GM13976 (cell line): ENCODE results near the gene HLF.

Source experiments
- DNase-seq: peaks from one replicate; pipeline ENCODE4 v3.0.0; 2012; ENCODE audit warnings: low spot score
- in situ Hi-C: fragments of 300-500 bp; cut with MboI; formaldehyde crosslinking; loops from one replicate; pipeline ENCODE4 v1.12.0; 2022; ENCODE audit warnings: low sequenced_read_pairs, mixed read lengths, inconsistent platforms; ENCODE audit not compliant: unreplicated experiment
- TF ChIP-seq, protein P1 (sequence below): IDR thresholded peaks from 2 replicates; pipeline ENCODE4 v1.5.1; 2012; ENCODE audit warnings: borderline replicate concordance, mild to moderate bottlenecking; ENCODE audit not compliant: insufficient read depth; ENCODE audit errors: extremely low read depth, missing control alignments, control extremely low read depth

Gene HLF

DNA sequence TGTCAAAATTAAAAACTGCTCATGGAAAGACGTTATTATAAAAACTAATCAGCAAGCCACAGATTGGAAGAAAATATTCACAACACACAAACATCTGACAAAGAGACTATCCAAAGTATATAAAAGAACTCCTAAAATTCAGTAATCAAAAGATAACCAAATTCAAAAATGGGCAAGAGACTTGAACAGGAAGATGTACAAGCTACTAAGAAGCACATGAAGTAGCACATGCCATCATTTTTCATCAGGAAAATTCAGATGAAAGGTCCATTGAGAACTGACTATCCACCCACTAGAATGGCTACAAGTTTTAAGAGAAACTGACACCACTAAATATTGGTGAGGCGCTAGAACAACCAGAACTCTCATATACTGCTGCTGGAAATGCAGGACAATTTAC lies 3.4 kb upstream of the HLF start:
- DNase-seq, result no peak
- TF ChIP-seq, protein P1, sequence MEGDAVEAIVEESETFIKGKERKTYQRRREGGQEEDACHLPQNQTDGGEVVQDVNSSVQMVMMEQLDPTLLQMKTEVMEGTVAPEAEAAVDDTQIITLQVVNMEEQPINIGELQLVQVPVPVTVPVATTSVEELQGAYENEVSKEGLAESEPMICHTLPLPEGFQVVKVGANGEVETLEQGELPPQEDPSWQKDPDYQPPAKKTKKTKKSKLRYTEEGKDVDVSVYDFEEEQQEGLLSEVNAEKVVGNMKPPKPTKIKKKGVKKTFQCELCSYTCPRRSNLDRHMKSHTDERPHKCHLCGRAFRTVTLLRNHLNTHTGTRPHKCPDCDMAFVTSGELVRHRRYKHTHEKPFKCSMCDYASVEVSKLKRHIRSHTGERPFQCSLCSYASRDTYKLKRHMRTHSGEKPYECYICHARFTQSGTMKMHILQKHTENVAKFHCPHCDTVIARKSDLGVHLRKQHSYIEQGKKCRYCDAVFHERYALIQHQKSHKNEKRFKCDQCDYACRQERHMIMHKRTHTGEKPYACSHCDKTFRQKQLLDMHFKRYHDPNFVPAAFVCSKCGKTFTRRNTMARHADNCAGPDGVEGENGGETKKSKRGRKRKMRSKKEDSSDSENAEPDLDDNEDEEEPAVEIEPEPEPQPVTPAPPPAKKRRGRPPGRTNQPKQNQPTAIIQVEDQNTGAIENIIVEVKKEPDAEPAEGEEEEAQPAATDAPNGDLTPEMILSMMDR, result no peak
- in situ Hi-C loops, result no loop called here

DNA sequence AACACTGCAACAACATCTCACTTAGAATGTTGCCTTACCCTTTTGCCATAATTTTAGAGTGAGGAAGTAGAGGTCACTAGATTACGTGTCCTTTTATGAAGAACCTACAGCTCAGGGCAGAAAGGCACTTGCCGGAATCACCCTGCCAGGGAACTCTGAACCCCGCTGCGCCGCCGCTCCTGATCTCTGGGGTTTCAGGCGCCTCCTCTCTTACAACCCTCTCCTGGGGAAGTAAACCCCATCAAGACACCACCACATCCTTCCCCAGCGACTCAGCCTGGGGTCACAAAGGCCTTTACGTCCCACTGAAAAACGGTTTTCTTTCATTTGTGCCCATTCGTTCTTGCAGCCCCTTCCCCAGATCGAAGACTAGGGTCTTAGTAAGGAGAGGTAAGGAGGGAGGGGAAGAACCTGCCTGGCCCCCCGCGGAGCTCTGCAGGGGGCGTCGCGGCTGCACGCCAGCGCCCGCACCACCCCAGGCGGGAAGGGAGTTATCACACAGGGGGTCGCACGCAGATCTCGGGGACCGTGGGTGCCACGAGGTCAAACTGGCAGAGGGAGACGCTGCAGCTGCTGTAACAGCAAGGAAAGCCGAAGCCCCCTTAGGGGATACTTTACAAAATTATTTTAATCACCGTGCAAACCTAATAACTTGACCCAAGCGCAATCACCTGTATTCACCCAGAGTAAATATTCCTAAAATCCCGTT lies 1.0 kb upstream of the HLF start:
- no peak for DNase-seq
- TF ChIP-seq, protein P1, result no peak

DNA sequence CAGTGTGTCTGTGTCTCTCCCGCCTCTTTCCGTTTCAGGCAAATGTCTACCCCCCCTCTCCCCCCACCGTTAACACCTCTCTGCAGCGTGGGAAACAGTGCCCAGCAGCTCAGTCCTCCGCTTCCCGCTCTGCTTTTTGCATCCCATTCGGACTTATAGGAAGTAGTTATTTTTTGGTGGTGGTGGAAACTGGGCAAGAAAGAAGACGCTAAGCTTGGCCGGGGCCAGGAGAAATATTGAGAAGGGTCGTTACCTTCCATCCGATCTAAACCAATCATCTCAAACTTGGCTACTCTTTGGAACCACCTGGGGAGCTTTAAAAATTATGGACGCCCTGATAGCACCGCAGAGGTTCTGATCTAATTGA lies 499 bp upstream of the HLF start:
- TF ChIP-seq, protein P1, result no peak
- DNase-seq, result no peak
- in situ Hi-C loops, result no loop called here

More for the DNA sequence above, 1.0 kb upstream of the HLF start:
- in situ Hi-C loops, result no loop called here

DNA sequence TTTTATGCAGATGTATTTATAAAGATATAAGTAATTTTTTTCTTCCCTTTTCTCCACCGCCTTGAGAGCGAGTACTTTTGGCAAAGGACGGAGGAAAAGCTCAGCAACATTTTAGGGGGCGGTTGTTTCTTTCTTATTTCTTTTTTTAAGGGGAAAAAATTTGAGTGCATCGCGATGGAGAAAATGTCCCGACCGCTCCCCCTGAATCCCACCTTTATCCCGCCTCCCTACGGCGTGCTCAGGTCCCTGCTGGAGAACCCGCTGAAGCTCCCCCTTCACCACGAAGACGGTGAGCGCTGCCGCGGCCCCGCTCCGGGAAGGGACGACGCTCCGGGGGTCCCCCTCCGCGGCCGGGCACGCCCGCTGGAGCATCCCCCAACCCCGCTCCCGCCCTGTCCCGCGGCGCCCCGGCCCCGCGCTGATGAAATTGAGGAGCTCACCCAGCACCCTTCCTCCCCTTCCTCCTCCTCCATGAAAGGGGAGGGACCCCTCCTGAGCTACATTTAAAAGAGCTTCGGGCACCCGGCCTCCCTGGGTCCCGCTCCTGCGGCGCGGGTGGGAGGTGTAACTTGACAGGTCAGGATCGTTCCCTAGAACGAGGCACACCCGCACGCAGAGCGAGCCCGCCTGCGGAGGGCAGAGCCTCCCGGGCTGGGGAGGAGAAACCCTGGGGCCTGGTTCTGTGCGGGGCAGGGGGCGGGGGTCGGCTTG lies 706 bp downstream of the HLF start:
- TF ChIP-seq, protein P1, result no peak
- in situ Hi-C loops, result no loop called here
- DNase-seq, result peak; percentile 41

DNA sequence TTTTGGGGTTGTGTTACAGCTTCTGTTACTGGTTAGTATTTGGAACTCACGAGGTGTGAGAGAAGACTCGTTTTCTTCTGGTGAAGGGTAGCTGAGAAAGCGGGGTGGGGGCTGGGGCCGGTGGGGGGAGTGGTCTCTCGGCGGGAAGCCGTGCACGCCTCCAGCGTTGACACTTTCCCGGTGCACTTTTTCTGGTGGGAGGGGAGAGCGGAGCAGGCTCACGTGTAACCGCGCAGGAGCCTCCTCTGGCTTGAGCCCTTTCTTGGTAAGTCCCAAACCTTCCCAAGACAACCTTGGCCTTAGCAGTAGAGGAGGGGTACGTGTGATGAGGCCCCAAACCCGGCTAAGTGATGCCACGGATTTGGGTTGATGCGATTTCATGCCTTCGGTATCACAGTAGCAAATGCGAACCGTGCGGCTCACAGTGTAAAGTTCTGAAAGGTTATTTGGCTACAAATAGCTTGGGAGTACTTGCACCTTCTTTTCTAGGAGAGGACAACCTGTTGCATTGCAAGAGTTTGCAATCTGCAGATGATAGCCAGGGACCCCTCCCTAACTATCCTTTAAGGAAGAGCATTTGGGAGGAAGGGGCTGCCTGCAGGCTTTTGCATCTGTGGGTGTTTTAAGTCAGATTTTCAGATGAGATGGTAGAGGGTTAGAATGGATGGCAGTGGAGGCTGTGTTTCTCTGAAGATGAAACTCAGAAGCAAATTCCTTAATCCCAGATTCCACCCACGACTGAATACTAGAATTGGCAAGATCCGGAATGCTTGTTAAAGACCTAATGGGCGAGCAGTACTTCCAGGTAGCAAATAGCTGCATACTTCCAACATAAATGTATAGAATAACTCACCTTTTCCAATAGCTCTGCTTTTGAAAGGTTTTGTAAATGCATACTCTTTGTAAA lies 1.5 kb downstream of the HLF start:
- TF ChIP-seq, protein P1, result no peak
- in situ Hi-C loops, result no loop called here
- DNase-seq, result no peak

DNA sequence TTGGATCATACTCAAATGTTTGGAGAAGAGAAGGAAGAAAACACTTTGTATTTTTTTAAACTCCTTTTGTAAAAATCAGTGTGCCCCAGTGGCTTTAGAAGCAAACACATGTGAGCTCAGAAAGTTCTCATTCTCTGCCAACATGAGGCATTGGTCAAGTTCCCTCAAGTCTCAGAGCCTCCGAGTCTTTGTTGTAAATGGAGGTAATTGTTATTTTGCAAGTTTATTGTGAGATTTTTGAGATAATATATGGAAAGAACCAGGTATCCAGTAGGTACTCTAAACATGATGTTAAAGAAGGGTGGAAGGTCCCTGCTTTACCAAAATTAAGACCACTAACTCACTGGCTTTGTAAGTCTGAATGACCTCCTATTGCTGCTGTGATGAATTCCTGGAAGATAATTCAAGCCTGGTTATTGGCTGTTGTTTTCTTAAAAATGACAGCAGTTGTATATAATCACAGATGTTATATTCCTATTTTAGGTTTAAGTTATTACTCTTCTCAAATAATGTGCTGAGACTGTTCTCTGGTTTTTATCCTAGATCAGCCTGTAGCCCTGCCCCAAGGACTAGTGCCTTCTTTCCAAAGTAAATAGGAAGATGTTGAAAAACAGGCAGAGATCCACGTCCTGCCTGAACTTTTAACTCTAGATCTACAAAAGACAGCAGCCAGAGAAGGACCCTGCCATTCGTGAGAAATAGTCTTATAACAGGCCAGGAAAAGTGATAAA lies 2.4 kb downstream of the HLF start:
- TF ChIP-seq, protein P1, result no peak
- DNase-seq, result no peak
- in situ Hi-C loops, result no loop called here
